ENCODE data around the gene TIMM13. TPM values are rescaled to one million over a fixed set of nuclear protein-coding genes. Genes with fewer than 3 reads are reported as not detected.

The TIMM13 gene
- total RNA-seq, 1 donor from 2014 or later: 20.9 TPM

GRCh38 chr19:2376784-2377519 lies 50.4 kb downstream of the TIMM13 start:
- Histone ChIP-seq H3K9me3 (no peaks in the 10 kb centered on the region), H3K36me3 (no peaks in the 10 kb centered on the region), H3K4me3 (no peak overlapping the region), H3K27ac (no peak overlapping the region), H3K4me1 (no peaks in the 10 kb centered on the region), H3K27me3 (no peaks in the 10 kb centered on the region)
- DNase-seq (ENCODE audit: extremely low spot score in 2 of 2): no peak
- TF ChIP-seq, protein P1, sequence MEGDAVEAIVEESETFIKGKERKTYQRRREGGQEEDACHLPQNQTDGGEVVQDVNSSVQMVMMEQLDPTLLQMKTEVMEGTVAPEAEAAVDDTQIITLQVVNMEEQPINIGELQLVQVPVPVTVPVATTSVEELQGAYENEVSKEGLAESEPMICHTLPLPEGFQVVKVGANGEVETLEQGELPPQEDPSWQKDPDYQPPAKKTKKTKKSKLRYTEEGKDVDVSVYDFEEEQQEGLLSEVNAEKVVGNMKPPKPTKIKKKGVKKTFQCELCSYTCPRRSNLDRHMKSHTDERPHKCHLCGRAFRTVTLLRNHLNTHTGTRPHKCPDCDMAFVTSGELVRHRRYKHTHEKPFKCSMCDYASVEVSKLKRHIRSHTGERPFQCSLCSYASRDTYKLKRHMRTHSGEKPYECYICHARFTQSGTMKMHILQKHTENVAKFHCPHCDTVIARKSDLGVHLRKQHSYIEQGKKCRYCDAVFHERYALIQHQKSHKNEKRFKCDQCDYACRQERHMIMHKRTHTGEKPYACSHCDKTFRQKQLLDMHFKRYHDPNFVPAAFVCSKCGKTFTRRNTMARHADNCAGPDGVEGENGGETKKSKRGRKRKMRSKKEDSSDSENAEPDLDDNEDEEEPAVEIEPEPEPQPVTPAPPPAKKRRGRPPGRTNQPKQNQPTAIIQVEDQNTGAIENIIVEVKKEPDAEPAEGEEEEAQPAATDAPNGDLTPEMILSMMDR (IDR thresholded peaks at IDR 0.05): no peak
- no peak for TF ChIP-seq POLR2AphosphoS5 (IDR thresholded peaks at IDR 0.05; ENCODE audit: insufficient read depth in 1 of 2, low read depth in 1 of 2)
- TF ChIP-seq POLR2A (IDR thresholded peaks at IDR 0.05): no peak
- intact Hi-C loops (cut with DNase I): no loop called here

Small RNA genes within 50 kb of the gene (microRNA-seq; reads per million reads assigned to microRNA genes)
- gene MIR7108 (ENCODE audit: borderline number of aligned reads, borderline replicate concordance): not detected

Other genes with a start within 250 kb of the TIMM13 start
- 30.7 TPM for gene PLEKHJ1, start 191.3 kb downstream of the TIMM13 start, total RNA-seq
- gene SF3A2, start 190.8 kb downstream of the TIMM13 start, total RNA-seq: 71.2 TPM
- 2.7 TPM for gene AMH, start 178.3 kb downstream of the TIMM13 start, total RNA-seq
- gene JSRP1, start 171.2 kb downstream of the TIMM13 start, total RNA-seq: not detected
- 2.0 TPM for gene PEAK3, start 145.4 kb downstream of the TIMM13 start, total RNA-seq
- gene LINGO3, start 119.4 kb downstream of the TIMM13 start, total RNA-seq: not detected
- gene LSM7, start 99.0 kb downstream of the TIMM13 start, total RNA-seq: 135 TPM
- gene SPPL2B, start 98.9 kb downstream of the TIMM13 start, total RNA-seq: 54.3 TPM
- gene TMPRSS9, start 67.3 kb downstream of the TIMM13 start, total RNA-seq: not detected
- gene LMNB2, start 29.4 kb upstream of the TIMM13 start, total RNA-seq: 41.0 TPM
- 181 TPM for gene GADD45B, start 48.5 kb upstream of the TIMM13 start, total RNA-seq

Data from vagina (tissue), 2 donors.